Hippocampal formation (tissue), 2 donors: ENCODE results near the gene RHOF.
"Not testable (repeated sequence)": the region's sequence is repeated elsewhere in the genome, so short reads cannot be mapped to it uniquely, and the experiment has no call there.

Experiments used
- DNase-seq, 2 donors: peaks; one replicate each; lab custom pipeline; 2025; lab: John Stamatoyannopoulos, UW

The RHOF gene

DNA sequence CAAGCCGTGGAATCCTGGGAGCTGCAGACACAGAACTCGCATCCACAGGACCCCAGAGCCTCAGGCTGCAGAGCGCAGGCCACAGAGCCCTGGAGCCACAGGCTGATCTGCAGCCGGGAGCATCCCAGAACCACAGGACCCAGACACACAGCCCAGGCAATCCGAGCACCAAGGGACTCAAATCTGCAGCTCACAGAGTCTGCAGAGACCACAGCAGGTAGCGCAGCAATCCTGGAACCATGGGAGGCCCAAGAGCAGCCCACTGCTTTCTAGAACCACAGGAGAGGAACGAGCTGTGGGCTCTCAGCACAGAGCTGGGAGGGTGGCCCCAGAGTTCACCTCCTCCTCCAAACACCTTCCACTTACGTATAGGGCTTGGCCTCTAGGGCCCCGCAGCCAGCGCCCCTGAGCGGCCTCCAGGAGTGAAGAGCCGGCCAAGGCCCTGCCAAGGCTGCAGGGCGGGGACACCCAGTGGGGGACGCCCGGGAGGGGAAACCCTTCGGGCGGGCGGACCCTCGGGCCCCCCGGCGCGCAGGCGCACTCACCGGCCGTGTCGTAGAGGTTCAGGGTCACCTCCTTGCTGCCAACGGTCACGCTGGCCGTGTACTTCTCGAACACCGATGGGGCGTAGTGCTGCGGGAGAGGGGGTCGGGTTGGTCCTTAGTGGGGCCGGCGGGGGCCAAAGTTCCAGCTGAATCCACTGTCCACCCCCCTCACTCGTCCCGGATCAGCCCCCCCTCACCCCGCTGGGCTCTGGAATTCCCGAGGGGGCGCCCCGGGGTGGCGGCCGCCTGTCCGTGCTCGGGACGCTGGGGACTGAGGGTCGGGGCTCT lies 665 bp downstream of the RHOF start:
- DNase-seq: no peak

DNA sequence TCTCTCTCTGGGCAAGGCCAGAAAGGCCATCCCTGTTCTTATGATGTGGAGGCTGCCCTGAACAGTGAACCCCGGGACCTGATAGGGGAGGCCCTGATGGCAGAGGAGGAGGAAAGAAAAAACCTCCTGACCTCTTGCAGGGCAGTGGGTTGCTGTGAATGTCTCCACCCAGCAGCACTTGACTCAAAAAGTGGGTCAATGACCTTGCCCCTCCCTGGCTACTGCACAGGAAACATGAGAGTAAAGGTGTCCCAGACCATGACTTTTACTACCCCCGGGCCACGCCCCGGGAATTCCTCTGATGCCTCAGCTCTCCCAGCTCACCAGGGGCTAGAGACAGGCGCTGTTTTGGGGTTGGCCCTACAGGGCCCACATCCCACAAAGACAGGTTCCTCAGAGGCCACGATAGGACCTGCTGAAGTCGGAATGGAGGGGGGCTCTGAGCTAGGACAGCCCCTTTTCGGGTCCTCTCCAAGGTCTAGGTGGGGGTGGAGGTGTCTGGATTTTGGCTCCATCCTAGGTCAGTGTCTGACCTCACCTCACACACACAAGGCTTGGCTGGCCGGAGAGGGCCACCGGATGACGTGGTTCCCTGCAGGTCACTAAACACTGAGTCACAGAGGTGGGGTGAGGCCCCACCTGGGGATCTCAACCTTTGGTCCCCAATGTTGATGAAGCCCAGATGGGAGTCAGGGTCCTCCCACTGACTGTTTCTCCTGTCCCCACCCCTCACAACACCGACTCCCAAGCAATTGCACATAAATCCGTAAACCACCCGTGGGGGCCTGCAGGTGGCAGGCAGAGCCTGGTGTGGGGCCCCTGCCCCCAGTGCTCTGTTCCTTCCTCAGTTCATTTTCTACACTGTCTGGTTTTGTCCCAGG lies 1.6 kb downstream of the RHOF start:
- DNase-seq: no peak

DNA sequence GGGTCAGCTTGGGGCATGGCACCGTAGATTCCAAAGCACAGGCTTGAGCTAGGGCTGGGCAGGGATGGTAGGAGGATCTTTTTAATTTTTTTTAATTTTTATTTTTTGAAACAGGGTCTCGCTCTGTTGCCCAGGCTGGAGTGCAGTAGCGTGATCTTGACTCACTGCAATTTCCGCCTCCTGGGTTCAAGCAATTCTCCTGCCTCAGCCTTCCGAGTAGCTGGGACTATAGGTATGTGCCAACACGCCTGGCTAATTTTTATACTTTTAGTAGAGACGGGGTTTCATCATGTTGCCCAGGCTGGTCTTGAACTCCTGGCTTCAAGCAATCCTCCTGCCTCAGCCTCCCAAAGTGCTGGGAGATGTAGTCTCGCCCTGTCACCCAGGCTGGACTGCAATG lies 2.7 kb downstream of the RHOF start:
- DNase-seq: not testable (repeated sequence)

DNA sequence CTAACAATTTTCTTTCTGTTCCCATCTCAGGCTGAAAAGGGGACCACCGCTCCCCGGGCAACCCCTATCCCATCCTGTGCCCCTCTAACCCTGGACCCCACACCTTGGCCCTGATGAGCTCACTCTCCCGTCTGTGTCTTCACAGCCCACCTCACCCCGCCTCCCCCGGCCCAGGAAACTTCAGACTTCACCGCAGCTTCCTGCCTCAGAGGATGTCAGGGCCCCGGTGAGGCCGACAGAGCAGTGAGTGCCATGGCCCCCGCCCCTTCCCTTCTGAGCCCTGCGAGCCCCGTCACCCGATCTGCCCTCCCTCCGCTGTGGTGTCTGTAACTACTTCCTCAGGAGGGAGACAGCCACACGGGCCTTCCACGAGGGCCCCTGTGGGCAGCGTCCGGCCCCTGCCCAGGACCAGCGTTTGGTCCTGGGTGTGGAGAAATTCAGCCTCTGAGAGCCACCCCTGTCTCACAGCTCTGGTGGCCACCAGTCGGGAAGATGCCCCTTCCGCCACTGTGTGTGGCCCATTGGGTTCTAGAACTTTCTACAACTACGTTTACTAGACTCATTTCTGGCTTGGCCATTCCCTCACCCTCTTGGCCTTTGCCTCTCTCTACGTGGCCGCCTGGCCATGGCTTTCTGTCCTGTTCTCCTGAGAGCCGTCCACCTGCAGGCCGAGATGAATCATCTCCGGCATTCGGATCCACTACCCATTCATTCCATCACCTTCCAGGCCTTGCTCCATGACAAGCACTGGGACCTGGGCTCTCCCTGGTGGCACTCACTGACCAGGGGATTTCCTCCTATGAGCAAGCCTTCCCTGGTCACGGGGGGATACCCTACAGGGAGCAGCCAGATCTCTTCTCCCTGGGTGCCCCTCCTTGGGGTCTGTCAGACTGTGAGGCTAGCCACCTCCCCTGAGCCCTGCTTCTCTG lies 3.4 kb downstream of the RHOF start:
- peak in 1 of 2 donors; percentile 29 for DNase-seq

DNA sequence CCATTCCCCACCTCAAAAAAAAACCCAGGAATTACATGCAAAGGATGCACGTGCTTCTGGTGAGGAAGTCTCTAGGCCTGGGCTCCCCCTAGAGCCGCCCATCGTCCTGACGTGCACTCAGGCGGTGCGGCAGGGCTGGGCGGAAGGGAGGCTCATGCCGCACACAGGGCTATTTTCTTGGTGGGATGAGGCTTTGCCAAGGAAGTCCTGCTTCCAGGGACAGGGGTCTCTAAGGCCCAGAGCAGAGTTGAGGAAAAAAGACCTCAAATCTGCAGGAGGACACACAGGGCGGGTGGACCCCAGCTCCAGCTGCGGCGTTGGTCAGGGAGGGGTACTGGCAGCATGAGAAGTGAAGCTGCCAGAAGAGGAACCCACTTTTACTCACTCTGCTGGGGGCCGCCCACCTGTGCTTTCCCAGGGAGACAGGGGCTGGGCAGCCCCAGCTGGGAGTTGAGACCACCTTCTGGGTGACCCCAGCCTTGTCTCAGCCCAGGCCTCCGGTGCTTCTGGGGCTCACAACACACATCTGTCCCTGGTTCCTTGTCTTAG lies 4.2 kb downstream of the RHOF start:
- no peak for DNase-seq

DNA sequence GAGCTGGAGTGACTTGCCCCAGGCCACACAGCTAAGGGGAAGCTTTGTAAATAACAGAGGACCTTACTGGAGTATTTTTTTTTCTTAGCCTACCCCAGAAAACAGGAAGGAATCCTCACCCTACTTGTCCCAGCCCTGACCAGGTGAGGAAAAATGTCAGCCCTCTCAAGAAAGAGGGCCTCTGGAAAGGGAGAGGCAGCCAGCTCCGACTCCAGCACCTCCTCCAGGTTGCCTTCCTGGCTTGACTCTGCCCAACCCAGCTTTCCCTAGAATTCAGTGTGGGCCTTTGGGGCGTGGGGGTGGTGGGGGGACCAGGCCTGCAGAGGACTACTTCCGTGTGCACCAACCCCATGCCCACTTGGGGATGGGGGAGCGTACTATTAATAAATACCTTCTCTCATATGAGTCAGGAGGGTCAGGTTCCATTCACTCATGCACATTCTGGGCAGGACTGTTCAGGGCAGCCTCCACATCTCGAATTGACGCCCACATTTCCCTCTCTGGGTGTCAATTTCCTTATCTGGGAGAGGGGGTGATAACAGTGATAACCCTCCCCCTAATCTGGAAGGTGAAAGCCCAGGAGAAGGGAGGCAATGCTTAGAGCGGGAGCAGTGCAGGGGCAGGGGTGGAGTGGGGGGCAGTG lies 5.2 kb downstream of the RHOF start:
- no peak for DNase-seq

DNA sequence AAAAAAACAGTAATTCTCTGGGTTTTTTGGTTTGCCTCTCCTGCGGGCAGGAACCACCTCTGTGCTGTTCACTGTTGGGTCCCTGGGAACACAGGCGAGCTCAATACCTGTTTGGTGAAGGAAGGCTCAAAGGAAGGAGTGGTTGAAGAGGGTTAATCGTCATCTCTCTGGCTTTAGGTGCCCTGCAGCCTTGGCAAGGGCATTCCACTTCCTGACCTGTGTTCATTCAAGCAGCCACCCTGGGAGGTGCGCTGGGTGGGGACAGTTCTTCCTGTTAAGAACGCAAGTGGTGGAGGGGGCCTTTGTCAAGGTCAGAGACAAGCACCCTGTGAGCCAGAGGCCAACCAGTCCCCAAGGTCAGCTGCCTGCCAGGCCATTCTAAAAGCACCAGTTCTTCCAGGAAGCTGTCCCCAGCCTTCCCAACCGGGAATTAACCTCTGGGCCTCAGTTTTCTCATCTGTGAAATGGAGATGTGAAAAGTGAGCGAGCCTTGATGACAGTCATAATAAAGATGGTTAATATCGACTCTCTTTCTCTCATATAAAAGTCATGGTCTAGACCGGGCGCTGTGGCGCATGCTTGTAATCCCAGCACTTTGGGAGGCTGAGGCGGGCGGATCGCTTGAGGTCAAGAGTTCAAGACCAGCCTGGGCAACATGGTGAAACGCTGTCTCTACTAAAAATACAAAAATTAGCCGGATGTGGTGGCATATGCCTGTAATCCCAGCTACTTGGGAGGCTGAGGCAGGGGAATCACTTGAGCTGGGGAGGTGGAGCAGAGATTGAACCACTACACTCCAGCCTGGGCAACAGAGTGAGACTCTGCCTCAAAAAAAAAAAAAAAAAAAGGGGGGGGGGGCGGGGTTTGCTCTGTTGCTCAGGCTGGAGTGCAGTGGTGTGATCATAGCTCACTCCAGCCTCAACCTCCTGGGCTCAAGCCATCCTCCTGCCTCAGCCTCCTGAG lies 6.1 kb downstream of the RHOF start:
- DNase-seq: no peak

DNA sequence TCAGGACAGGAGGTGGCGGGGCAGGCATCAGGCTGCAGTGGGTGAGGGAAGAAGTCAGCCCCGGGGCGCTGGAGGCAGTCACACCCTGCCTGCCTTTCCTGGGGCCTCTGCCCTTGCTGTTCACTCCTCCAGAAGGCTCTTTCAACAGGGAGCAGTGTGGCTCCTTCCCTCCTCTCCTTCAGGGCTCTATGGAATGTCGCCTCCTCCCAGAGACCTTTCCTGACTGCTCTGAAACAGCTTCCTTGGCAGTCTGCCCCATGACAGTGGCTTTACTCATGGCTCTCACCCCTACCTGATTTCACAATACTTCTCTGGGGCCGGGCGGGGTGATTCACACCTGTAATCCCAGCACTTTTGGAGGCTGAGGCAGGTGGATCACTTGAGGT lies 7.1 kb downstream of the RHOF start:
- DNase-seq: no peak

DNA sequence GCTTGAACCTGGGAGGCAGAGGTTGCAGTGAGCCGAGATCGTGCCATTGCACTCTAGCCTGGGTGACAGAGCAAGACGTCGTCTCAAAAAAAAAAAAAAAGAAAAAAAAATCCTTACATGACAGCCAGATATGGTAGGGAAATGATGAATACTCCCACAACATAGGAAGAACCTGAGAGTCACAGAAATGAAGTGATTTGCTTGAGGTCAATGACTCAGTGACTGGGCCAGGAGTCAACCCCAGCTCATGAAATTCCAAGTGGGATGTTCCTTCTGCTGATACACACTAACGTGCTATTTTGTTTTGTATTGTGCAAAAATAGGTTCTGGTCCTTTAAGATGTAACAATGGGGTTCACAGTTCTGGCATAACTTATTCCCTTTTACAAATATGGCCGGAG lies 9.0 kb downstream of the RHOF start:
- no peak for DNase-seq

DNA sequence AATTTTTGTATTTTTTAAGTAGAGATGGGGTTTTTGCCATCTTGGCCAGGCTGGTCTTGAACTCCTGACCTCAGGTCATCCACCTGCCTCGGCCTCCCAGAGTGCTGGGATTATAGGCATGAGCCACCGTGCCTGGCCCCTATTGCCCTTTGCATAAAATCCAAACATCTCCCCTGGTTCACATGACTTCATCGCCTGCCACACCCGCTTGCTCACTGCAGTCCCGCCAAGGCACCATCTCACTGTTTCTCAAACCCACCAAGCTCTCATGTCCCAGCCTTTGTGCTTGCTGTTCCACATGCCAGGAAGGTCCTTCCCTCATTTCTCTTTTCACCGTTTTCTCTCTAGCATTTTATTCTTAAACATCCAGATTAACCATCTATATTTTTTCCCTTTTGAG lies 9.7 kb downstream of the RHOF start:
- no peak for DNase-seq

DNA sequence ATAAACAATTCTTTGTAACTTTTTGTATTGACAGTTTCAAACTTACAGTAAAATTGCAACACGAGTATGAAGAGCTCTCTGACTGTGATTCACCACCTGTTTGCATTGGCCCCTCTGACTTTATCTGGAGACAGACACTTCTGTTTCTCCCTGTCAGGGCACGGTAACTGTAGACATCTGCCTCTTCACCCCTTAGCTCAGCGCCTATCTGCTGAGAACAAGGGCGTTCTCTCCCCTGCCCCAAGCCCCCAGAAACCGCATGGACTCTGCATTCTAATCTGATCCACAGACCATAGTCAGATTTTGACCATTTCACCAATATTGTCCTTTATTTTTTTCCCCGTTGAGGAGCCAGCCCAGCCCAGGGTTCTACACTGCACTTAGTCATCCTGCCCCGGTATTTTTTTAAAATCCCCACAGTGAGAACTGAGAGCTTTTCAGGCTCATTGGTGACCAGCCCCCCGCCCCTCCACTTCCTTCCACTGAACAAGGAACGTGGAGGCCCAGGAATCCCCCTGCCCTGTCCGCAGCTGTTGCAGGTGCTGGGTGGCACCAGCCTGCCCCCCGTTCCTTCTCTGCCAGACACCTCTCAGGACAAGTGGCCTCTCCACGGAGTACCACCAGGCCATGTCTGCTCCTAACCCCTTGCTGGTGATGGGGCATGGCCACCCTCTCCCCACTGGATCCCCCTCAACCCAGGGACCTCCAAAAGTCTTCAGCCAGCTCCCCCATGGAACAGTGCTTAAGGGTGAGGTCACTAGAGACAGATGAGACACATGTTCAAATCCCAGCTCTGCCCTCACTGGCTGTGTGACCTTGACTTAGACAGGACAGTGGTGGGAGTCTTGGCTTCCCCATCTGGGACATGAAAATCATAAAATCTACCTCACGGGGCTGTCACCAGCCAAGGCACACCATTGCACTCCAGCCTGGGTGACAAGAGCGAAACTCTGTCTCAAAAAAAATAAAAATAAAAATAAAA lies 11.2 kb downstream of the RHOF start:
- no peak for DNase-seq

DNA sequence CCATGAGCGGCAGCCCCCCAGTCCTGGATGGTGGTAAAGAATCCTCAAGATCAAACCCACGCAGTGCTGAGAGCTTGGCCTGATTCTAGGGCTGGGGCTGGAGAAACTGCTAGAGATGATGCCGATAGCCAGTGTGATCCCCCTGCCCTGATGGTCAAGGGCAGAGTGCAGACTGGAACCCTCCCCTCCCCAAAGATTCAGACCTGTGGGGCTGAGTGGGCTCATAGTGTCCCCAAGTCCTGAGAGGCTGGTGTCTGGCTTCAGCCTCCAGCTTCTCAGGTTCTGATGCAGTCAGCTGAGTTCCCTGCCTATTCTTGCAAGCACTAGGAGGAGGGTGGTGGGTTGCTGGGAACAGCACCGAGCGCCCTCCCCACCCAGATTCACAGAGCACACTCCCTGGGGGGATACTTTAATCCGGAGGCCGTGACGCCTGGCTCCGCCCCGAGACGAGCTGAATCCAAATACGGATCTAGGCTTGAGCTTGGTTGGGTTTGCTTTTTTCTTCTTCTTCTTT lies 11.9 kb downstream of the RHOF start:
- no peak for DNase-seq

DNA sequence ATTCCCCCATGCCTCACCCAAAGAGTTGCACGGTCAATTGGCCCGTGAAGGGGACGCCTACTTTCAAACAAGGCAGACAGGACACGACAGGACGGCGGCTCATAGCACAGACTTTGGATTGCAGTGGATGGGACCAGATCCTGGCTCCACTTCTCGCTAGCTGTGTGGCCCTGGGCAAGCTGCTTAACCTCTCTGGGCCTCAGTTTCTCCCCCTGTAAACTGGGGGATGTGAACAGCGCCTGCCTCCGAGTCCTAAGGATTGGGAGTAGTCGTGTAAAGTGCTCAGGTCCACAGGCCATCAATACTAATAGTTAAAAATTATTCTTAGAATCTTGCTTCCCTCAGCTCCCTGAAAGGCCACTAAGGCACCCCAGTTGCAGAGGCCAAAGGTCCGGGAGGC lies 13.1 kb downstream of the RHOF start:
- DNase-seq: no peak

DNA sequence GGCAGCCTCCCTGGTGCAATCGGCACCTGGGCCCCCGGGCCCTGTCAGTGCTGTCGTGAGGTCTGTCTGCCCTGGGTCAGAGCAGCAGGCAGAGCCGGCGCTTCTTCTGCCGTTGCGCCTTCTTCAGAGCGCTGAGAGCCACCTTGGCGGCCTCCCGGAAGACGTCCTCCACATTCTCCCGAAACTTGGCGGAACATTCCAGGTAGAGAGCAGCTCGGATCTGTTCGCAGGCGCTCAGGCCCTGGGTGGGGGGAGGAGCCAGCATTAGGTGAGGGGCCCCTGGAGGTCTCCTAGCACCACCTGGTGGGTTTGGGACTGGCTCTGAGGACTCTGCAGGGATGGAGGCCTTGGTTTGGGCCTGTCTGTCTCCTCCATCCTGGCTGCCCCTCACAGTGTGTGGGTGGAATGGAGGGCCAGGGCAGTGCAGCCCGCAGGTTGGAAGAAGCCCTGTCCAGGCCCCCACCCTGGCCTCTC lies 14.0 kb downstream of the RHOF start:
- no peak for DNase-seq

DNA sequence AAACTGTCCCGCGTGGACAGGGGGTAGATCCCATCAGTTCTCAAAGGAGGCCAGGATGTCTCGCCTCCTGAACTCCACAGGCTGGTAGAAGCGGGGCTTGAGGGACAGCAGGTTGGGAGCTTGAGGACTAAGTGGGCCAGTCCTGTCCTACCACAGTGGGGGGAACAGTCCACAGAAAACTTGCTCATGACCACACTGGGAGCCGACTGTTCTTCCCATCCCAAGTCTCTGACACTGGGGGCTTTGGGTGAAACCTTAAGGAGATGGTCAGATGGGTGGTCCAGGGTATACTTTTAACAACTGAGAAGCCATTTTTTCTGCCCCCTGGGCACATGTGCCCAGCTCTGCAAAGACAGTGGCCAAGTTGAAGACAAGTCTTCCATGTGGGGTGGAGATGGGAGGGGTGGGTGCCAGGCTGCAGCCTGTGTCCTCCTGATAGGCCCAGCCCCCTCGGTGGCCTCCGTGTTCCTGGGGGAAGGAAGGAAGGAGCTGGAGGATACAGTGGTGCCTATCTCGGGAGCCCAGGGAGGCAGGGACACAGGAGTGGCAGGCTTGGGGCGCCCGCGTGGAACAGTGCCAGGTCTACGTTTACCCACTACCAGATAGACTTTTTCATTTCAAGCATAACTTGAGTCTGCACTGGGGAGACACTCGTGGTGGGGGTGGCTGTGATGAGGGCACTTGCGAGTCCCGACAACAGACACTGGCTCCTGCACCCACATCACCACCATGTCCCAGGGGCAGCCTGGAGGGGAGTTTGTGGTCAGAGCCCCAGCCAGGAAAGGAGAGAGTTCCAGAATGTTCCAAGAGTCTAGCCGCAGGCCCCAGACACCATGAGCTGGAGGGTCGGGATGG lies 14.7 kb downstream of the RHOF start:
- no peak for DNase-seq

DNA sequence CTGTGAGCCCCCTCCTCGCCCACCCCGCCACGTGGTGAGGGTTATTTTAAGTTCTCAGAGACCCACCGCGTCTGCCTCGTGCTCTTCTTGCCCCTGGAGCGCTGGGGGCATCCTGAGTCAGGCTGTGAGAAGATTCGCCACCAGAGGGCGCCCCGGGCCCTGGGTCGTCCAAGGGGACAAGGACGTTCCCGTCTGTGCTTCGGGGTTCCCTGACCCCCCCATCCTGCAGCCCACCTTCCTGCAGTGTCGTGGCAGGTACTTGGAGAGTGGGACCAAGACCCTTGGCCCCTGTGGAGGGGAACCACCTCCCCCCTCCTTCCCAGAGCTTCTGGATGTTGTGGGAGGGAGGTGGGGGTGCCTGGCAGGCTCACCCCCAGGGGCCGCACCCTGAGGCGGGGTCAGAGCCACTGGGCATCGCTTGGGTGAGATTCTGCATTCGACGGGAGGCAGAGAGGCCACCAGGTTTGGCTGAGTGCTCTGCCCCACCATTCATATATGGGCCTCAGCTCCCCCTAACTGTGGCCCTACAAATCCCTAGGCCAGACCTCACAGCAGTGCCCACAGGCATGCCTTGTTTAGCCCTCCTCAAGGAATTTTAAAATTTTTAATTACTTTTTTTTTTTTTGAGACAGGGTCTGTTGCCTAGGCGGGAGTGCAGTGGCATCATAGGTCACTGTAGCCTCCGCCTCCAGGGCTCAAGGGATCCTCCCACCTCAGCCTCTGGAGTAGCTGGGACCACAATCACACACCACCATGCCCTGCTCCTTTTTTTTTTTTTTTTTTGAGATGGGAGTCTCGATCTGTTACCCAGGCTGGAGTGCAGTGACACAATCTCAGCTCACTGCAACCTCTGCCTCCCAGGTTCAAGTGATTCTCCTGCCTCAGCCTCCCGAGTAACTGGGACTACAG lies 17.0 kb downstream of the RHOF start:
- peak in 1 of 2 donors; percentile 51 for DNase-seq
